ENCODE data around the gene MSRB1.

Gene MSRB1

DNA sequence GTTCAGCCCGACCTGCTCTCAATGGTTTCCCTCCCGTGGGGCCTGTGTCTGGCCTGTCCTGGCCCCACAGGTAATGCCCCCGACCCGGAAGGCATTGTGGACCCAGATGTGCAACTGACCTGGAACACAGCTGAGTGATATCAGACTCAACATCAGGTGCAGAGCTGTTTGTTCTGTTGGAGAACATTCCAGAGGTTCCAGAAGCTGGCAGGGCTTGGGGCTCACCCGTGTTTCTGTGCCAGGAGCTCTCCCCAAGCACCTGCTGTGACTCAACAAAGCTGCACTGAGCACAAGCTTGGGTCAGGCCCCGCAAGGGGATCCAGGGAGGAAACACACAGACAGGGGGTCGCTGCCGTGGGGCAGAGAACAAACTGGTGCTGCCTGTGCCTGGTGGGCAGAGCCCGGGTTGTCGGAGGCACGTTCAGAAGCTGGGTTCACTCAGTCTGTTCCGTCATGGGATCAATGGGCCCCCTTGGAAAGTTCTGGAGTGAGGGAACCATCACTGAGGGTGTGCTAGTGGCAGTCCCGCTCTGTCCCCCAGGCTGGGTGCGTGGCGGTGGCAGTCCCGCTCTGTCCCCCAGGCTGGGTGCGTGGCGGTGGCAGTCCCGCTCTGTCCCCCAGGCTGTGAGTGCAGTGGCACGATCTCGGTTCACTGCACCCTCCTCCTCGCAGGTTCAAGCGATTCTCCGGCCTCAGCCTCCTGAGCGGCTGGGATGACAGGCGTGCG is 46.9 kb downstream of the MSRB1 start:
- no peak for DNase-seq (ENCODE audit: low spot score)

DNA sequence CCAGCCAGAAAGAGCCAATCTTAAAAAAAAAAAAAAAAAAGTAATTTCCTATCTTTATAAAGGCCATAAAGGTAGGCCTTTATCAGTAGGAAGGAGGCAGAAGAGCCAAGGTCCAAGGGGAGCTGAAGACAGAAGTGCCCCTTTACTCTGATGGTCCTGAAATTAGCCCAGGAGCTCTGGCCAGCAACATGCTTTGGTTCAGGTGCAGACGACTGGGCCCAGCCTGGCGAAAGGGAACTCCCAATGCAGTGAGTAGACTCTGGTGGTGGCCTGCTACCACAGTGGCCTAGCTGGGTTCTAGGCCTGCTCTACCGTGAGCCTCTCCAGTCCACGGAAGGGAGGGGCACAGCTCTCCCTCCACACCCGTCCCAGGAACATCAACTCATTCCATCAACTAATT is 47.9 kb downstream of the MSRB1 start:
- DNase-seq (ENCODE audit: low spot score), result no peak

DNA sequence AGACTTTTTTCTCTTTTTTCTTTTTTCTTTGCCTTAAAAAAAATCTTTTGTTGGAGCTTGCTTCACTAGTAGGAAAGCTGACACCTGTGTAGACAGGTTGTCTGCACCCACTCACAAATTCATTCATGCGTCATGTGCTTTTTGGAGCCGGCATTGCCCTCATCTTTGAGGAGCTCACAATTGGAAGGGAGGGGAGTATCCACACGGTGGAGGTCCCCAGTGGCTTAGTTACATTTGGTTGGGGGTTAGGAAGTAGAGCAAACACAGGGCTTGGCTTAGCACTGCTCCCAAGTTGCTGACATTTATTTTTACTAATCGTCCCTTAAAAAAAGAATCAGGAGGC is 52.3 kb downstream of the MSRB1 start:
- DNase-seq (ENCODE audit: low spot score), result no peak

DNA sequence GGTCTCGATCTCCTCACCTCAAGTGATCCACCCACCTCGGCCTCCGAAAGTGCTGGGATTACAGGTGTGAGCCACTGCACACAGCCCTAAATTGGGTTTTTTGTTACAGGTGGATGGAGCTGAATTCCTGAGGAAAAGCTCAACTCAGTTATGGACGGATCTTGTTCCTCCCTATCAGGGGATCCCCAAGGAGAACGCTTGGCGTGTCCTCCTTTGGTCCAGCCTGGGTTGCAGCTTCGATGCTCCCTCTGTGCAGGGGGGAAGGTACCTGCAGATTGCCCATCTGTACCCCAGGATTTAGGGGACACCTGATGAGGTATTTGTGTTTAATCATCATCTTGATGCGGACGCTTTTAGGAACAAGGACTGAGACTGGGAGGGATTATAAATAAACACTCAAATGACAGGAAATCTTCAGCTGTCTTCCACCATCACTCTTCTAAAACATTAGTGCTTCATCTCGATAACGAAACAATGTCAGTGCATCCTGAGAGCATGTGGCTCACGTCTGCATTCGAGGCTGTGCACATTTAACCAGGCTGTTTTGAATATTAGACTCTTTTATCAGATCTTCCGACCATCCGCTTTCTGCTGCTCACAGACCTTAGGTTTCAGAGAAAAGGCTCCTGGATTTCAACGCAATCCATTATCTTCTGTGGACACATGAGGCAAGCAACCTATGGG is 52.8 kb downstream of the MSRB1 start:
- DNase-seq (ENCODE audit: low spot score), result no peak

Measured in AG08395 (cell line).